Neuron (in vitro differentiated cells): ENCODE results near the gene INPP5J.

Experiments
- H2AFZ ChIP-seq: one replicate; pipeline ENCODE4 v1.6.1; 2013; ENCODE audit warnings: low read depth, mild to moderate bottlenecking, inconsistent platforms, low read length, moderate library complexity
- H3K27me3 ChIP-seq: one replicate; pipeline ENCODE4 v1.6.1; 2013; ENCODE audit warnings: low read length; ENCODE audit not compliant: insufficient read depth
- H3K36me3 ChIP-seq: one replicate; pipeline ENCODE4 v1.6.1; 2013; ENCODE audit warnings: low read length; ENCODE audit not compliant: insufficient read depth
- H3K4me1 ChIP-seq: one replicate; pipeline ENCODE4 v1.6.1; 2013; ENCODE audit warnings: low read length; ENCODE audit not compliant: insufficient read depth
- H3K4me3 ChIP-seq: 2 replicates; pipeline ENCODE4 v1.5.1; 2013; ENCODE audit warnings: mild to moderate bottlenecking, low read length, moderate library complexity
- H3K9me3 ChIP-seq: one replicate; pipeline ENCODE4 v1.6.1; 2013; ENCODE audit warnings: low read length

Gene INPP5J

GRCh38 chr22:31099841-31100761 lies 22.7 kb upstream of the INPP5J start:
- H3K9me3 ChIP-seq = peaks cover 8% of the 10 kb centered on the region
- H2AFZ ChIP-seq = no peak overlapping the region
- H3K36me3 ChIP-seq = peaks cover 18% of the 10 kb centered on the region
- no peak overlapping the region for H3K4me3 ChIP-seq
- no peaks in the 10 kb centered on the region for H3K4me1 ChIP-seq
- no peaks in the 10 kb centered on the region for H3K27me3 ChIP-seq

DNA sequence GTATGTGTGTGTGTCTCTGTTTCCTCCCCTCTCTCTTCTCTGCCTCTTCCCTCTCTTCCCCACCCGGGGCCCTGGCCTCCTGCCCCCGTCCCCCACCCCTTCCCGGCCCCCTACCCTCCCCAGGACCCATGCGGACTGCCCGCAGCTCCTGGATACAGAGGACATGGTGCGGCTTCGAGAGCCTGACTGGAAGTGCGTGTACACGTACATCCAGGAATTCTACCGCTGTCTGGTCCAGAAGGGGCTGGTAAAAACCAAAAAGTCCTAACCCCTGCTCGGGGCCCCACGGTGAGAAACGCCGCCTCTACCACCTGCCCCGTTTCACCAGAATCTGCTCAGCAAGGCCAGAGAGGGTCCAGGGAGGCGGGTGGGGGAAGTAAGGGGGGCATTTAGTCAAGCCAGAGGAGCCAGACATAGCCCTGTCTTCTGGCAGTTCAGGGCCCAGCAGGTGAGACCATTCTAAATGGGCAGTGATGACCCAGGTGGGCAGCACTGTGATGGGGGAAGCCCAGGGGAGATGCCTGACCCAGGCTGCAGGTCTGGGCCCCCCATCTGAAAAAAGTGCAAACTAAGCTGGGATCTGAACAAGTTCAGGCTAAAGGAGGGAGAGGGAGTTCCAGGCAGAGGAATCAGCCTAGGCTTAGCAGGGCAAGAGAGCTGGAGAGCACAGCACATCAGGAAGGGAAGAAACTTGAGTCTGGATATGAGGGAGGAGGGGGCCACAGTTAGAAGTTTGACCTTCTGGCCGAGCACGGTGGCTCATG lies 21.8 kb upstream of the INPP5J start:
- Histone ChIP-seq H3K36me3 (peaks cover 18% of the 10 kb centered on the region), H3K27me3 (no peaks in the 10 kb centered on the region), H2AFZ (no peak overlapping the region), H3K4me1 (no peaks in the 10 kb centered on the region), H3K4me3 (no peak overlapping the region), H3K9me3 (peaks cover 10% of the 10 kb centered on the region)

GRCh38 chr22:31102441-31103081 lies 20.2 kb upstream of the INPP5J start:
- H3K4me1 ChIP-seq = no peaks in the 10 kb centered on the region
- no peaks in the 10 kb centered on the region for H3K27me3 ChIP-seq
- H3K4me3 ChIP-seq = no peak overlapping the region
- peaks cover 6% of the 10 kb centered on the region for H3K36me3 ChIP-seq
- peaks cover 10% of the 10 kb centered on the region for H3K9me3 ChIP-seq
- no peak overlapping the region for H2AFZ ChIP-seq

DNA sequence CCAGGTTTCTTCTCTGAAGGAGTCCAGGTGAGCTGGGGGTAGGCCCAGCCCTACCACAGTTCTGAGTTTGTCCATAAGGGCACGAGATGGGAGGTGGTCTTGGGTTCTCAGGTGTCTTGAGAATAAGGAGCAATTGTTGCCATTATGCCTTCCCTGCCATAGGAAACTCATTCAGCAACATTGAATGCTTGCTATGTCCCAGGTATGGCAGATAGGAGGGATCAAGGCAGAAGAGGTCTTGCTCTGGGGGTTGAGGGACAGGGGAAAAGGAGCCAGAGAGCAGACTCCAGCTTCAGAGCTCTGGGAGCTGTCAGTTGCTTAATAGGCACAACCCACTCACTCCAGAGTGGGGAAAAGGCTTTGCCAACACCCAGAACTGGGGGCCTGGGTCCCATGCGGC lies 19.7 kb upstream of the INPP5J start:
- Histone ChIP-seq H3K36me3 (peaks cover 4% of the 10 kb centered on the region), H3K9me3 (peaks cover 10% of the 10 kb centered on the region), H3K27me3 (no peaks in the 10 kb centered on the region), H3K4me1 (no peaks in the 10 kb centered on the region), H3K4me3 (no peak overlapping the region), H2AFZ (no peak overlapping the region)

DNA sequence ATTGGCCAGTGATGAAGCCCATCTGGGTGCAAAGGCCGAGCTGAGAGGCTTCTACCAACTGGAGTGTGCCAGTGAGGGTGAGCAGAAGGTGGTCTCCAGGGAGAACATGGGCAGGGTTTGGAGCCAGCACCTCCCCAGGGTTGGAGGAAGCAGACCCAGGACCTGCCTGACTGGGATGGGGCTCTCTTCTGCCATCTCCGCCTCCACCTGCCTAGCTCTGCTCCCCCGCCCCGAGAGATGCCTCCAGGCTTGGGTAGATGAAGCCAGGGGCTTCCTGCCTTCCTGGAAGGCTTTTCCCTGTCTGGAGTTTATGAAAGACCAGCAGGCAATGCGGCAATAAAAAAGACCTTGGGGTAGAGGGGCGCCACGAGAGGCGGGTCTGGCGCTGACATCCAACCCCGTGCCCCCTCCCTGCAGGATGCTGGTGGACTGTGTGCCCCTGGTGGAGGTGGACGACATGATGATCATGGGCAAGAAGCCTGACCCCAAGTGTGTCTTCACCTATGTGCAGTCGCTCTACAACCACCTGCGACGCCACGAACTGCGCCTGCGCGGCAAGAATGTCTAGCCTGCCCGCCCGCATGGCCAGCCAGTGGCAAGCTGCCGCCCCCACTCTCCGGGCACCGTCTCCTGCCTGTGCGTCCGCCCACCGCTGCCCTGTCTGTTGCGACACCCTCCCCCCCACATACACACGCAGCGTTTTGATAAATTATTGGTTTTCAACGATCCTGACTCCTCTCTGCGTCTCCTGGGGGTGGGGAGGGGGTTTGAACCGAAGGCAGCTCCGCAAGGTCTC lies 18.7 kb upstream of the INPP5J start:
- Histone ChIP-seq H3K4me1 (no peaks in the 10 kb centered on the region), H3K36me3 (peaks cover 4% of the 10 kb centered on the region), H3K9me3 (peaks cover 10% of the 10 kb centered on the region), H3K4me3 (no peak overlapping the region), H3K27me3 (no peaks in the 10 kb centered on the region), H2AFZ (no peak overlapping the region)

GRCh38 chr22:31104869-31105268 lies 17.9 kb upstream of the INPP5J start:
- Histone ChIP-seq H3K9me3 (peaks cover 10% of the 10 kb centered on the region), H3K4me3 (no peak overlapping the region), H2AFZ (no peak overlapping the region), H3K36me3 (no peaks in the 10 kb centered on the region), H3K4me1 (no peaks in the 10 kb centered on the region), H3K27me3 (no peaks in the 10 kb centered on the region)

DNA sequence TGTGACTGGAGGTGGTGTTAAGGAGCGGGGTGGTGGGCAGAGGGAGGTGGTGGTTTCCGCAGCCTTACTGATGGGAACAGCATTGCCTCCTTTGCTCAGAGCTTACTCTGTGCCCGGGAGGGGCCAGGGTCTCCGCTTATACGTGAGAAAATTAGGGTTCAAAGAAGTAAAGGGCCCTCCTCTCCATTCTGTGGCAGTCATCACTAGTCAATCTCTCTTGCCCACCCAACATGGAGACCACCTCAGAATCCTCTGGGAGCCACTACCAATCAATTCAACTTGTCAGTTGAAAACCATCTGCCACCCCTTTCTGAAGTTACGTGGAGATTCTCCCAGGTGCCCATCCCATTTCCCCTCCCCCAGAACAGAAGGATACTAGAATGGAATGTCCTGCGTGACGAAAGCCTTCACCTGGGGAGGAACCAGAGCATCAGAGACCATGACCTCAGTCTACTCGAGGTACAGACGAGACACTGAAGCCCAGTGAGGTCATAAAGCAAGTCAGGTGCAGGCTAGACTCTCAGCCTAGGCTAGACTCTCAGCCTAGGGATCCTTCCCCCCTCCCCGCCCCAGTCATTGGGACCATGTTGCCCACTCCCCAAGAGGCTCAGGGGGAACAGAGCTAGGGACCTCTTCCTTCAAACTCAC lies 17.4 kb upstream of the INPP5J start:
- H3K9me3 ChIP-seq = peaks cover 10% of the 10 kb centered on the region
- no peaks in the 10 kb centered on the region for H3K27me3 ChIP-seq
- no peak overlapping the region for H3K4me3 ChIP-seq
- H3K4me1 ChIP-seq = no peaks in the 10 kb centered on the region
- H3K36me3 ChIP-seq = no peaks in the 10 kb centered on the region
- H2AFZ ChIP-seq = no peak overlapping the region

DNA sequence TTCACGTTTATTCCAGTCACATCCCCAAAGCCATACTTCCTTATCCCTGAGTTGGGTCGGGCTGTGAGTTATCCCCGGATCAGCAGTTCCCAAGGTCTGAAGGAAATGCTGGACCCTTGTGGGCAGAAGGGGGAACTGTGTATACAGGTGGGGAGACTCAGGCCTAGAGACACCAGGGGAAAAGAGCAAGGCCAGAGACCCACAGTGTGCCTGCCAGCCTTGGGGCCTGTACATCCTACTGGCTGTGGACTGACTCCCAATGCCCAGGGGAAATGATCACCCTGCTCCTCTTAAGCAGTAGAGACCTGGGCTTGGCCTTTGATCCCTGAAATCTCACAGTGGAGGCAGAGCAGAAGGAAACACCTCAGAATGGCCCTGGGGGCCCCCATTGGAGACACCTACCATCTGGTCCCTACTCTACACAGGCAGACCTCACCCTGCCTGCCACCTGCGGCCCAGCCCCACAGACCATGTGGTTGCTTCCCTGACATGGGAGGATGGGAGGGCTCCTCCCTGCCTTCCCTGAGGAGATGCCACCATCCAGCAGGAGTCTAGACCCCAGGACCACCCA lies 16.7 kb upstream of the INPP5J start:
- Histone ChIP-seq H3K4me3 (no peak overlapping the region), H2AFZ (no peak overlapping the region), H3K27me3 (no peaks in the 10 kb centered on the region), H3K4me1 (no peaks in the 10 kb centered on the region), H3K36me3 (no peaks in the 10 kb centered on the region), H3K9me3 (peaks cover 10% of the 10 kb centered on the region)

GRCh38 chr22:31106731-31107177 lies 16.0 kb upstream of the INPP5J start:
- Histone ChIP-seq H3K27me3 (no peaks in the 10 kb centered on the region), H2AFZ (peak overlapping the region; percentile 12), H3K9me3 (peaks cover 10% of the 10 kb centered on the region), H3K4me3 (peak overlapping the region; percentile 40), H3K4me1 (no peaks in the 10 kb centered on the region), H3K36me3 (no peaks in the 10 kb centered on the region)

GRCh38 chr22:31107178-31107893 lies 15.4 kb upstream of the INPP5J start, which contains the start of gene SELENOM:
TSS of gene SELENOM (minus strand) at chr22:31107568. CDS start at chr22:31107505, 63 bp downstream.
- Histone ChIP-seq H3K9me3 (peaks cover 4% of the 10 kb centered on the region), H3K4me1 (no peaks in the 10 kb centered on the region), H3K27me3 (no peaks in the 10 kb centered on the region), H3K4me3 (peak within 1 kb of the TSS; percentile 44), H3K36me3 (no peaks in the 10 kb centered on the region), H2AFZ (peak within 1 kb of the TSS; percentile 12)

DNA sequence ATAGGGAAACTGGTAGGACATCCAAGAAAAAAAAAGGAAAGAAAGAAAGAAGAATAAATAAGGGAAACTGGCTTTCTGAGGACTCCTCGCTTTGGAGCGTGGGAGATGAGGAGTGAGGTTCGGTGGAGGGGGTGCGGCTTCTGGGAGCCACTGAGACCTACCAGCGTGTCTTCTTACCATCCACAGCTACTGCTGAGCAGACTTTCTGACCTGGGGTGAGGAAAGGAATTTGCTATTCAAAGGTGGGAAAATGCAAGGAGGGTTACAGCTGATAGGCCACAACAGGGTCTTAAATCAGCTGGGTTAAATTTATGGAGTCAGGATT lies 14.9 kb upstream of the INPP5J start:
- Histone ChIP-seq H3K9me3 (peaks cover 4% of the 10 kb centered on the region), H3K4me3 (peak overlapping the region; percentile 44), H2AFZ (no peak overlapping the region), H3K36me3 (no peaks in the 10 kb centered on the region), H3K4me1 (no peaks in the 10 kb centered on the region), H3K27me3 (no peaks in the 10 kb centered on the region)
